GM18505 (cell line): ENCODE results near the gene ACVR1C.
"Not testable (repeated sequence)": the region's sequence is repeated elsewhere in the genome, so short reads cannot be mapped to it uniquely, and the experiment has no call there.

ENCODE experiments used
- ATAC-seq: cut with Tn5 transposase; IDR thresholded peaks from one replicate; pipeline ENCODE4 v1.9.1; 2021; ENCODE audit not compliant: unreplicated experiment
- POLR2A ChIP-seq: IDR thresholded peaks from 4 replicates; pipeline ENCODE4 v1.6.1; 2011; ENCODE audit warnings: borderline replicate concordance; ENCODE audit not compliant: insufficient read depth, insufficient read length; ENCODE audit errors: extremely low read depth

Gene ACVR1C

GRCh38 chr2:157559461-157559860, 69.2 kb downstream of the ACVR1C start:
- ATAC-seq, result no peak
- TF ChIP-seq POLR2A, result no peak

GRCh38 chr2:157559061-157559460, 69.6 kb downstream of the ACVR1C start:
- no peak for TF ChIP-seq POLR2A
- no peak for ATAC-seq

- ATAC-seq, result no peak
- TF ChIP-seq POLR2A, result no peak
These were observed 70.9 kb downstream of the ACVR1C start for GRCh38 chr2:157557770-157558169.

- ATAC-seq, result no peak
- TF ChIP-seq POLR2A, result no peak
These were observed 88.6 kb downstream of the ACVR1C start for GRCh38 chr2:157540102-157540501.

GRCh38 chr2:157538064-157538463, 90.6 kb downstream of the ACVR1C start:
- no peak for ATAC-seq
- no peak for TF ChIP-seq POLR2A

- ATAC-seq, result no peak
- TF ChIP-seq POLR2A, result no peak
These were observed 91.8 kb downstream of the ACVR1C start for GRCh38 chr2:157536815-157537214.

- no peak for ATAC-seq
- TF ChIP-seq POLR2A, result no peak
These were observed 99.5 kb downstream of the ACVR1C start for GRCh38 chr2:157528963-157529751.

- TF ChIP-seq POLR2A, result no peak
- no peak for ATAC-seq
These were observed 102.6 kb downstream of the ACVR1C start for GRCh38 chr2:157526070-157526469.

- TF ChIP-seq POLR2A, result no peak
- ATAC-seq, result no peak
These were observed 105.1 kb downstream of the ACVR1C start for GRCh38 chr2:157523270-157524247.

- not testable (repeated sequence) for ATAC-seq
These were observed 113.7 kb downstream of the ACVR1C start for GRCh38 chr2:157514966-157515365.

- no peak for TF ChIP-seq POLR2A
These were observed 118.9 kb downstream of the ACVR1C start for GRCh38 chr2:157509744-157510143.

GRCh38 chr2:157508676-157509075, 120.0 kb downstream of the ACVR1C start:
- no peak for TF ChIP-seq POLR2A
- no peak for ATAC-seq

More at GRCh38 chr2:157509744-157510143, 118.9 kb downstream of the ACVR1C start:
- no peak for ATAC-seq

- no peak for TF ChIP-seq POLR2A
- ATAC-seq, result no peak
These were observed 122.1 kb downstream of the ACVR1C start for GRCh38 chr2:157506586-157506985.

- no peak for TF ChIP-seq POLR2A
- no peak for ATAC-seq
These were observed 124.0 kb downstream of the ACVR1C start for GRCh38 chr2:157504623-157505022.
